Measurements from ENCODE around the gene WWOX.

The WWOX gene

DNA sequence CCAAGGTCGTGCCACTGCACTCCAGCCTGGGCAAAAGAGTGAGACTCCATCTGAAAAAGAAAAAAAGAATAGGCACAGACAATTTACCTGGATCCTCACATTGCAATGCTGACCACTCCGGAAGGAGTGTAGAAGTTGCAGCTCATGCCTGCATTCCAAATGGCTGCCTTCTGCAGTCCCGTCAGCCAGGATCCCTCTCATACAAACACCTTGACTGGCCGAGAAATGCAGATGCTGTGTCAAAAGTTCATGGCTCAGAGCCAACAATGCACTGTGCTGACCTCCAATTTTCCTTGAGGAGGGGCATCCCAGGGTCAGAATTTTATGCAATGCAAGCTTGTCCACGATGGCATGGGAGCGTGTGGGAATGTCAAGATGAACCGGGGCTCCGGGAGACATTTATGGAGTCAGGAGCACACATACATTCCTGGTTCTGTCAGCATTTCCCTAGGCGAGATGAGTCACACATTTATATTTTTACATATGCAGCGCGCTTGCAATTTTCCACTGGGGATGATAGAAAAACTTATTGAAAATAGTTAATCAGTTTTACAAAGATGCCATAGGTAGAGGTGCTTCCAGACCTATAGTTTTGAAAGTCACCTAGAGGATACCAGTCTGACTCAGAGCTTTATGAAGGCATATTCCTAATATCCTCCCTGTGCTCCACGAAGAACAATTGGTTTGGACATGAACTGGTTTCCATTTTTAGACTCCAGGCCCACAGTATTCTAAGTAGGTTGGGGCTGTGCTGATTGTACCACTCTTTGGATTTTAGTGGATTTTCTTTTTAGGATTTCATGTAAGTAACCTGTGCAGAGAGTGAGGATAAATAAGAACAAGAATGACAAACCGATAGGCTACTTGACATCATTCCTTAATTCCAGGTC is 886.5 kb downstream of the WWOX start:
- DNase-seq: no peak

GRCh38 chr16:78987666-78988065 is 888.2 kb downstream of the WWOX start:
- DNase-seq: no peak

DNA sequence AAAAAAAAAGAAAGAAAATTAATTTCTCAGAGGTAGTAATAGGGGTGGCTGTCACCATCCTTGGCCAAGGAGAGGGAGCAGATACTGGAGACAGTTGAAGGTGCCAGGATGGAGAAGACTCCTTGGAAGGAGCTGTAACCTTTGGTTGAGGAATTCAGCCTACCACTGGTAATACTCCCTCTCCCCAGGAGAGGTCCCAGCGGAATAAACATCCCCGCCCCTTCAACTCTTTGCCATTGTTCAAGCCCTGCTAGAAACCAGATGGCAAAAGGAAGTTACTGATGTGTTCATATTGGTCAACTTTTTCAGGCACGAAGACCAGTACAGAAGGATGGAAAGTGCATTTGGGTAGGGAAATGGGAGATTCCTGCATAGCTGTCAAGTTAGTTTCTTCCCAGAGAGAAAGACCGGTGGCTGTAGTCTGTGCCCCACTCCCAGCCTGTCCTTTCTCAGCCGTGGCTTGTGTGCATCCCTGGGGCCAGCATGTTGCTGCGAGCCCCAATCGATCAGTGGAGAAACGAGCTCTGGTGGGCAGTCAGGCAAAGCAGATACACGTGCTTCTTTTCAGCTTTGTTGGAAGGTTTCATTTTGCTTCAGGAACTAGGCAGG is 889.0 kb downstream of the WWOX start:
- DNase-seq: no peak

GRCh38 chr16:78990309-78990701 is 890.9 kb downstream of the WWOX start:
- DNase-seq: no peak

- no peak for DNase-seq
These were observed 892.5 kb downstream of the WWOX start for GRCh38 chr16:78992001-78992400.

DNA sequence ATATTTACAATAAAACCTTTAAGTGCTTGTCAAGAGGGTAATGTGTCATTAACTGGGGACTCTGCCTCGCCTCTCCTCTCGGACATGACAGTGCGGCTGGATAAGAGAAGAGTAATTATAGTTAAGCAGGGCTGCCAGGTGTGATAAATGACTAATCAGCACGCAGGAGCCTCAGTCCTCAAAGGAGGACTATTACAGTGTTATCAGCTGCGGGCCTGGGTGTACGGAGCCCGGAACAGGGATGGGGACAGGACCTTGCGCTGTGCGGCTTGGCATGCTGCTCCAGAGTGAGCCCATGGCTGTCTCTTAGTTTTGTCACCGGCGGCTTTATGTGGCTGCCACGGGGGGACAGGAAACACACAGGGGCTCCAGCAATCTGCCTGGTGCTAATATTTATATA is 893.9 kb downstream of the WWOX start:
- DNase-seq: no peak

DNA sequence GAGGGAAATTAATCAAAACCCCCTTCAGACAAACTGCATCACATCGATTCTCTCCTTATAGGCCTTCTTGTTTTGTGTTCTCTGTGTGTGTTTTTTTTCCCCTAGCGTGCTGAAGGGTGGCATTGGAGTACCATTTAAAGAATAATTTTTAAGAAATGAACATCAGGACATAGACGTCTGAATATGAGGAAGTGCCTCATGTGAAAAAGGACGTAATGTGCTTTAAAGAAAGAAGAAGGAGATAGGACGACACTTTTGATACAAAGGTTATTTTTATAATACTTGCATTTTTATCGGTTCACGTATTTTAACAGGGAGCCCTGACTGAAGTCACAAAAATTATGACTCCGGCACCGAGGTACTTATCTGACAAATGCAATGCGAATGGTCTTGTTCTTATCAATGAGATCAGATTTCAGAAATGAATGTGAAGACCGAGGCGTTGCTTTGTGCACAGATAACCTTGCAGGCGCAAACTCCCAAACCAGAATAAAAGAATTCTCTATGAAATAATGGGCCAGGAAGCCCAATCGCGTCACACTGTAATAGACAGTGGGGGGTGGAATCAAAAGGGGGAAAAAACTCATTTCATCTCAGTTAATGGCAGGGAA is 894.8 kb downstream of the WWOX start:
- DNase-seq: no peak

GRCh38 chr16:78995441-78995840 is 896.0 kb downstream of the WWOX start:
- no peak for DNase-seq

DNA sequence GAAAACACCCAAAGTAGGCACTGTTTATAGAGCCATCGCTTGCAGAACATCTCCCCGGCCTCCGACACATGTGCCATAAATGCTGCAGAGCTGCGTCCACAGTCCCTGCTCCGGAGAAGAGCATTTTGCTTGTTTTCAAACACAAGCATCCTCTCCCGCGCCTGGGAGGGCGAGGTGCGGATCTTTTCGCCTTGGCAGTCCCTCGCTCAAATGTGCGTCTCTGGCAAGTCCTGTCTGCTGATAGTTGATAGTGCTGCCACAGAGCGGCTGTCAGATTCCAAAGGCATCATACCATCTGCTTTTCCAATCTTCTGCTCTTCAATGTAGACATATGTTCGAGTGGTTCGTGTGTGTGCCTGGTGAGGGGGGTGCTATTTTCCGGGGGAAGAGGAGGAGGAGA is 897.3 kb downstream of the WWOX start:
- DNase-seq: no peak

DNA sequence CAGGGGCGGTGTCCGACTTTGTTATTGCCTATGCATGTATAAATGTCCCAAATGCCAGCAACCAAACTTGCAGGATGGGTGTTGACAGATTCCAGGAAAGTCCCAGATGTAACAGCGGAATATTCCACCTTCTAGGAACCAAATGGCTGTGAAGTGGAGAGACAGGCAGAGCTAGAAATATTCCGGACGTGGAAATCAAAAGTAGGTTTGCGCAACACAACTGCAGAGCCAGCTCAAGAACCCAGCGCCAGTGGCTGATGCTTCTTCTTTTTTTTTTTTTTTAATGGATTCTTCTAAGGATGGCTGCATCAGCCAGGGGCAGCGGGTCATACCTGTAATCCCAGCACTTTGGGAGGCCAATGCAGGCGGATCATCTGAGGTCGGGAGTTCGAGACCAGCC is 899.4 kb downstream of the WWOX start:
- no peak for DNase-seq

- DNase-seq: no peak
These were observed 901.9 kb downstream of the WWOX start for GRCh38 chr16:79001156-79001967.

GRCh38 chr16:79003026-79003609 is 903.7 kb downstream of the WWOX start:
- no peak for DNase-seq

DNA sequence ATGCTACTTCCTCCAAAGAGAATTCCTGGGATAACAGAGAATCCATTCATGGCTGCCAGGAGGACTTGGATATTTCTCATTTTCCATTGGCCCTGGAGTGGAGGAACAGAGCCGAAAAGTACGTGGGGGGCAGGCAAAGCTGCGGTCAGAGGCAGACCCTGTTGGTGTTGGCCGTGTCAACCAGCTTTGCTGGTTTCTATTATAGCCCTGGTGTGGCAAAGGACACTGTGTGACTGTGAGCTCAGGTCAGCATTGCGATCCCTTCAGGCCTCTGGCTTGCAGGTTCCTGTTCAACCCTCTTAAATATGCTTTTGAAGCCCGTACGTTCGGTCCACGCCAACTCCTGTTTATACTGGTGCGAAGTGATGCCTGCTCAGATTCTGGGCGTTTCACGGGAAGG is 904.9 kb downstream of the WWOX start:
- no peak for DNase-seq

DNA sequence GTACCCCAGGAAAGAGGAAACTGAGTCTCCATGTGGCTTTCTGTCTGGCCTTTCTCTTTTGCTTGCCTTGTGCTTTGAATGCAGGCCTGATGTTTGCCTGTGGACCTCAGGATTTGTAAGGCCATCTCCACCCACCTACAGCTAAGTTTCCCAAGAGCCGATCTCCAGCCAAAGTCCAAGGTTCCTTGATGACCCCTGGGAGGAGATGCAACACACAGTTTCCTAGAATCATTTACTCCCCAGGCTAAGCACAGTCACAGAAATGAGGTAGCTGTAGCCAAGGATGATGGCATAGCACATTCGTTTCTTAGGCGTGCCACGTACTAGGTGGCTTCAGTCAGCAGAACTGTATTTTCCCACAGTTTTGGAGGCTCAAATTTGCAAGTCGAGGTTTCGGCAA is 905.6 kb downstream of the WWOX start:
- no peak for DNase-seq

DNA sequence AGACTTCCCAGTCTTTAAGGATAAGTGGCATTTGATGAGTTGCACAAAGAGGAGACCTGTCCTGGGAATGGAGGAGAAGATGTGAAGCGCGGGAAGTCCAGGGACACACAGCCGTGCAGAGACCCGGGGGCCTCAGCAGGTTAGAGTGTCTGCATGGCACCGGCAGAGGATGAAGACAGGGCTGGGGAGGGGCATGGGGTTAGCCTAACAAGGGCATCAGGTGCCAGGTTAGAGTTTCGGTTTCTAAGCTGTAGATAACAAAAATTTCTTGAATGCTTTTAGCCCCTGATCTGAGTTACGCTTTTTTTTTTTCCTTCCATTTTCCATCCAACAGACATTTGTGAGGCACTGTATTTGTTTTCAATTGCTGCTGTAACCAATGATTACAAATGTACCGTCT is 906.8 kb downstream of the WWOX start:
- DNase-seq: no peak

- no peak for DNase-seq
These were observed 907.3 kb downstream of the WWOX start for GRCh38 chr16:79006765-79007164.

- DNase-seq: no peak
These were observed 908.2 kb downstream of the WWOX start for GRCh38 chr16:79007614-79008013.

DNA sequence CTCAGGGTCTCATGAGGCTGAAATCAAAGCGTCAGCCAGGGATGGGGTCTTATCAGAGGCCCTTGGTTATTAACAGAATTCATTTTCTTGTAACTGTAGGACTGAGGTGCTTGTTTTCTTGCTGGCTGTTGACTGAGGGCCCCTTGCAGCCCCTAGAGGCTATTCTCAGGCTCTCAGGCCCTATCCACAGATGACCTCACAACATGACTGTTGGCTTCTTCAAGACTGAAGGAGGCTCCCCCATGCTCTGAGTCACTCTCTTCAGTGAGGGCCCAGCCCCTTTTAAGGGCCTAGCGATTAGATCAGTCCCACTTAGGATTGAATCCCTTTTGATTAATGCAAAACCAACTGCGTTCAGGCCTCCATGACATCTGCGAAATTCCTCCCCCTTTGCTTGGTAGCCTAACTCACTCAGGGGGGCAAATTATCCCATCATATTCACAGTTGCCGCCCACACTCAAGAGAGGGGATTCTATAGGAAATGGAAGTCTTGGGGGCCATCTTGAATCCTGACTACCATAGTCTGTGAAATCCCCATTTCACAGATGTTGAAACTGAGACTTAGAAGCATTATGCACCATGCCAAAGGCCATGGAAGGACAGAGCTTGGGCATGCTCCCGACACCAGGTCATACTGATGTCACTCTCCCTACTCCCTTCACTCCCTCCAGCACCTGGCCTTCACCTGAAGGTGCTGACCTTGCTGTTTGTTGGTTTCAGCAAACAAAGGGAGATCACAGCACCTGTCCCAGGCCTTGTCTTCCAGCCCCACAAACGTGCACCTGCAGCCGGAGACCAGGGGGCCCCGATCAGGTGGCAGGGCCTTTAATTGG is 908.8 kb downstream of the WWOX start:
- no peak for DNase-seq

GRCh38 chr16:79008869-79009179 is 909.4 kb downstream of the WWOX start:
- DNase-seq: no peak

- DNase-seq: no peak
These were observed 910.4 kb downstream of the WWOX start for GRCh38 chr16:79009896-79010295.

DNA sequence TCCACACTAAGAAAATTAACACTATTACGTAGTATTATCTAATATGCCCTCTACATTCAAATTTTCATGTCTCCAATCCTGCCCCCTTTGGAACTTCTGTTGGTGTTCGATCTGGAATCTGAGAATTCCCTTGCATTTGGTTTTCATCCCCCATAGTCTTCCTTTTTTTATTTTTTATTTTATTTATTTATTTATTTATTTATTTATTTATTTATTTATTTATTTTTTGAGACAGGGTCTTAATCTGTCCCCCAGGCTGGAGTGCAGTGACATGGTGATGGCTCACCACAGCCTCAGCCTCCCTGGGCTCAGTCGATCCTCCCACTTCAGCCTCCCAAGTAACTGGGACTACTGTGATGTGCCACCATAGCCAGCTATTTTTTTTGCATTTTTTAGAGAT is 911.8 kb downstream of the WWOX start:
- DNase-seq: no peak

Measured in KG1 (cell line).